PC-9 (cell line): Measurements from ENCODE around the gene TTC1.

Source experiments
- CTCF ChIP-seq: fragments of 200-600 bp; sonication (generic); conservative IDR thresholded peaks from 2 replicates; pipeline ENCODE4 v1.6.1; 2017; ENCODE audit warnings: mixed run types, antibody characterized with exemption, mild to moderate bottlenecking, moderate library complexity
- EZH2 ChIP-seq: fragments of 200-600 bp; sonication (generic); IDR thresholded peaks from 2 replicates; pipeline ENCODE4 v1.8.0; 2017; ENCODE audit warnings: antibody characterized with exemption, low read depth

- TF ChIP-seq EZH2 (no peak), CTCF (no peak)
These were observed 7.5 kb upstream of the TTC1 start for GRCh38 chr5:160001457-160001856.
